HepG2 (cell line): Measurements from ENCODE around the gene CFAP46. TPM values are rescaled to one million over a fixed set of nuclear protein-coding genes. Genes with fewer than 3 reads are reported as not detected.

Experiments
- ATAC-seq: fragments of 200-7000 bp; cut with Tn5 transposase; 3 replicates; pipeline ENCODE4 v1.9.1; 2020; ENCODE audit warnings: mild to moderate bottlenecking, moderate library complexity
- BruUV-seq: library from RNA; stranded (reverse); fragments of 400-500 nt; replicated peaks from 2 replicates; lab custom pipeline; 2021; lab: Mats Ljungman, UMichigan
- CTCF ChIA-PET: fragments of 300-600 bp; formaldehyde crosslinking; extraction: SDS; loops from one replicate; lab custom pipeline; 2021; ENCODE audit warnings: low total read pairs, inconsistent platforms, low intra/inter-chr PET ratio; lab: Yijun Ruan, JAX
- POLR2A ChIA-PET: fragments of 350-600 bp; sonication (Branson Sonifier 250); formaldehyde crosslinking; loops from one replicate; lab custom pipeline; 2020; ENCODE audit warnings: antibody characterized with exemption, inconsistent platforms; lab: Yijun Ruan, JAX
- DNase-seq: peaks from one replicate; pipeline ENCODE4 v3.0.0-alpha.2; 2015; ENCODE audit warnings: low spot score
- FAIRE-seq: peaks from 3 replicates; lab custom pipeline; 2011; peaks lifted over from hg19 to GRCh38; lab: Jason Lieb, UNC
- H2AFZ ChIP-seq: one replicate; pipeline ENCODE4 v1.6.1; 2011; ENCODE audit warnings: low read length, inconsistent platforms
- H3K27ac ChIP-seq: fragments of 300-600 bp; 3 replicates; pipeline ENCODE4 v1.8.0; 2011; ENCODE audit warnings: mixed run types, mild to moderate bottlenecking, mixed read lengths, low read length, inconsistent platforms; ENCODE audit not compliant: insufficient read depth; ENCODE audit errors: extremely low read length
- H3K27me3 ChIP-seq, 2 experiments: fragments of 200-600 bp in 1 of 2; 2 replicates in 1 of 2; 3 replicates in 1 of 2; pipeline versions ENCODE4 v1.6.0 to v1.8.0; 2011; ENCODE audit warnings: low read length in 2 of 2, mild to moderate bottlenecking in 2 of 2, moderate library complexity in 2 of 2, inconsistent platforms in 1 of 2; ENCODE audit not compliant: insufficient read depth in 2 of 2, control insufficient read depth in 1 of 2
- H3K36me3 ChIP-seq, 2 experiments: fragments of 200-600 bp in 1 of 2; replicated peaks in 1 of 2; 2 replicates in 1 of 2; 3 replicates in 1 of 2; pipeline versions ENCODE4 v1.5.1 to v1.8.0; 2011; ENCODE audit warnings: low read length in 2 of 2, inconsistent platforms in 1 of 2; ENCODE audit not compliant: insufficient read depth in 2 of 2, control insufficient read depth in 1 of 2
- H3K4me1 ChIP-seq: 2 replicates; pipeline ENCODE4 v1.5.1; 2012; ENCODE audit warnings: low read length, inconsistent platforms; ENCODE audit not compliant: insufficient read depth
- H3K4me2 ChIP-seq: 2 replicates; pipeline ENCODE4 v1.6.0; 2011; ENCODE audit warnings: low read depth, low read length, inconsistent platforms
- H3K4me3 ChIP-seq, 3 experiments: fragments of 200-600 bp in 1 of 3; sonication (generic), shearing (Covaris generic) in 1 of 3; replicated peaks in 1 of 3; 2 replicates each; pipeline ENCODE4 v1.5.1; 2011 to 2016; ENCODE audit warnings: low read length in 3 of 3, inconsistent platforms in 2 of 3, low read depth in 2 of 3, mild to moderate bottlenecking in 2 of 3, control low read depth in 1 of 3, mixed read lengths in 1 of 3; ENCODE audit not compliant: insufficient read depth in 1 of 3
- H3K79me2 ChIP-seq: one replicate; pipeline ENCODE4 v1.6.1; 2011; ENCODE audit warnings: low read length, inconsistent platforms; ENCODE audit not compliant: insufficient read depth
- H3K9ac ChIP-seq: 2 replicates; pipeline ENCODE4 v1.6.0; 2011; ENCODE audit warnings: mild to moderate bottlenecking, low read depth, low read length, inconsistent platforms; ENCODE audit not compliant: insufficient read depth
- H3K9me3 ChIP-seq: 2 replicates; pipeline ENCODE4 v1.5.1; 2012; ENCODE audit warnings: mild to moderate bottlenecking, low read length
- H4K20me1 ChIP-seq: 2 replicates; pipeline ENCODE4 v1.6.0; 2011; ENCODE audit warnings: inconsistent platforms, mild to moderate bottlenecking, low read length, moderate library complexity; ENCODE audit not compliant: insufficient read depth
- ARNTL ChIP-seq: sonication (generic); formaldehyde crosslinking; IDR thresholded peaks from 2 replicates; pipeline ENCODE4 v1.4.0; 2020; ENCODE audit warnings: mild to moderate bottlenecking, missing genetic modification reagents
- BRCA1 ChIP-seq: sonication (generic); formaldehyde crosslinking; IDR thresholded peaks from 2 replicates; pipeline ENCODE4 v1.4.0; 2020; ENCODE audit warnings: missing genetic modification reagents
- FOSL1 ChIP-seq: sonication (generic); formaldehyde crosslinking; IDR thresholded peaks from 2 replicates; pipeline ENCODE4 v1.9.0; 2021; ENCODE audit warnings: missing genetic modification reagents, borderline replicate concordance
- FOXO4 ChIP-seq: sonication (generic); formaldehyde crosslinking; conservative IDR thresholded peaks from 2 replicates; pipeline ENCODE4 v1.8.1; 2023; ENCODE audit warnings: missing genetic modification reagents
- SNAPC2 ChIP-seq: sonication (generic); formaldehyde crosslinking; IDR thresholded peaks from 2 replicates; pipeline ENCODE4 v1.8.1; 2022; ENCODE audit warnings: mild to moderate bottlenecking, missing genetic modification reagents
- TGIF2 ChIP-seq: IDR thresholded peaks from 2 replicates; pipeline ENCODE4 v1.6.1; 2016; ENCODE audit warnings: control low read depth, missing compliant biosample characterization
- ZBED4 ChIP-seq: sonication (generic); formaldehyde crosslinking; IDR thresholded peaks from 2 replicates; pipeline ENCODE4 v1.4.0; 2020; ENCODE audit warnings: missing genetic modification reagents, borderline replicate concordance
- ZNF235 ChIP-seq: sonication (generic); formaldehyde crosslinking; IDR thresholded peaks from 2 replicates; pipeline ENCODE4 v1.8.1; 2023; ENCODE audit warnings: mild to moderate bottlenecking, missing genetic modification reagents, borderline replicate concordance
- ZNF326 ChIP-seq: sonication (generic); formaldehyde crosslinking; IDR thresholded peaks from 2 replicates; pipeline ENCODE4 v1.4.0; 2020; ENCODE audit warnings: missing genetic modification reagents, borderline replicate concordance
- ZNF501 ChIP-seq: sonication (generic); formaldehyde crosslinking; IDR thresholded peaks from 2 replicates; pipeline ENCODE4 v1.5.1; 2020; ENCODE audit warnings: mild to moderate bottlenecking, moderate library complexity, missing genetic modification reagents
- ZNF572 ChIP-seq: sonication (generic); formaldehyde crosslinking; IDR thresholded peaks from 2 replicates; pipeline ENCODE4 v1.5.1; 2020; ENCODE audit warnings: mild to moderate bottlenecking, missing genetic modification reagents
- ZNF816 ChIP-seq: sonication (generic); formaldehyde crosslinking; IDR thresholded peaks from 2 replicates; pipeline ENCODE4 v1.8.0; 2022; ENCODE audit warnings: missing genetic modification reagents, mild to moderate bottlenecking, borderline replicate concordance
- WGBS: methylation state at CpG from one replicate; pipeline ENCODE4 v1.1.6; 2017; ENCODE audit warnings: low lambda C conversion rate; 5-methylcytosine and 5-hydroxymethylcytosine counted together
- in situ Hi-C: cut with HindIII; loops from 2 replicates; pipeline ENCODE4 v1.10.0; 2017; ENCODE audit warnings: low pct_unique_long_range_greater_than_20kb; ENCODE audit not compliant: extremely low pct_ligation_motif_present
- intact Hi-C: fragments of 100-400 bp; cut with micrococcal nuclease; formaldehyde crosslinking; loops from one replicate; pipeline ENCODE4 v1.10.0; 2022; ENCODE audit not compliant: unreplicated experiment
- polyA plus RNA-seq, 8 experiments: library from polyadenylated mRNA; depleted of rRNA in 3 of 8; stranded (reverse) in 7 of 8; unstranded in 1 of 8; fragments of >200 nt; fragmentation: Illumina TruSeq in 4 of 8; extraction: Trizol in 4 of 8; gene quantifications; 2 replicates each; pipeline versions ENCODE4 v1.2.1 to v1.2.3, GENCODE V29; 2011 to 2016; ENCODE audit warnings: low read depth in 4 of 8, missing spikeins in 1 of 8, mixed read lengths in 1 of 8; ENCODE audit not compliant: insufficient read depth in 1 of 8
- total RNA-seq, 5 experiments: library from RNA; depleted of rRNA; stranded (reverse); fragments of >200 nt; fragmentation: Illumina TruSeq; extraction: Trizol; gene quantifications; 2 replicates each; pipeline ENCODE4 v1.2.3, GENCODE V29; 2016; ENCODE audit warnings: low read depth in 1 of 5
- TF ChIP-seq, protein P1 (sequence below): sonication (generic); formaldehyde crosslinking; IDR thresholded peaks from 2 replicates; pipeline ENCODE4 v1.4.0; 2020; ENCODE audit warnings: missing genetic modification reagents
- TF ChIP-seq, protein P2 (sequence below): sonication (generic); formaldehyde crosslinking; IDR thresholded peaks from 2 replicates; pipeline ENCODE4 v1.9.0; 2022; ENCODE audit warnings: missing genetic modification reagents, mild to moderate bottlenecking, borderline replicate concordance

Gene CFAP46
- total and polyA plus RNA-seq, 2 of the 13 experiments (the other 11 are each of a cell fraction or from before 2014, with no cell fraction given): 0.24 to 0.84 TPM

- TF ChIP-seq, protein P1, sequence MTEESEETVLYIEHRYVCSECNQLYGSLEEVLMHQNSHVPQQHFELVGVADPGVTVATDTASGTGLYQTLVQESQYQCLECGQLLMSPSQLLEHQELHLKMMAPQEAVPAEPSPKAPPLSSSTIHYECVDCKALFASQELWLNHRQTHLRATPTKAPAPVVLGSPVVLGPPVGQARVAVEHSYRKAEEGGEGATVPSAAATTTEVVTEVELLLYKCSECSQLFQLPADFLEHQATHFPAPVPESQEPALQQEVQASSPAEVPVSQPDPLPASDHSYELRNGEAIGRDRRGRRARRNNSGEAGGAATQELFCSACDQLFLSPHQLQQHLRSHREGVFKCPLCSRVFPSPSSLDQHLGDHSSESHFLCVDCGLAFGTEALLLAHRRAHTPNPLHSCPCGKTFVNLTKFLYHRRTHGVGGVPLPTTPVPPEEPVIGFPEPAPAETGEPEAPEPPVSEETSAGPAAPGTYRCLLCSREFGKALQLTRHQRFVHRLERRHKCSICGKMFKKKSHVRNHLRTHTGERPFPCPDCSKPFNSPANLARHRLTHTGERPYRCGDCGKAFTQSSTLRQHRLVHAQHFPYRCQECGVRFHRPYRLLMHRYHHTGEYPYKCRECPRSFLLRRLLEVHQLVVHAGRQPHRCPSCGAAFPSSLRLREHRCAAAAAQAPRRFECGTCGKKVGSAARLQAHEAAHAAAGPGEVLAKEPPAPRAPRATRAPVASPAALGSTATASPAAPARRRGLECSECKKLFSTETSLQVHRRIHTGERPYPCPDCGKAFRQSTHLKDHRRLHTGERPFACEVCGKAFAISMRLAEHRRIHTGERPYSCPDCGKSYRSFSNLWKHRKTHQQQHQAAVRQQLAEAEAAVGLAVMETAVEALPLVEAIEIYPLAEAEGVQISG (CRISPR knock-in tag): no peak
- TF ChIP-seq ZNF501 (CRISPR knock-in tag): no peak
- TF ChIP-seq ZNF572 (CRISPR knock-in tag): no peak
- no peak for TF ChIP-seq SNAPC2
- TF ChIP-seq TGIF2 (CRISPR knock-in tag): no peak
Observed at GRCh38 chr10:132981746-132982145, 39.4 kb upstream of the CFAP46 start (continued).

- Histone ChIP-seq H3K4me3 (no peak overlapping the region), H2AFZ (no peak overlapping the region), H3K27ac (no peak overlapping the region), H3K27me3 (peaks cover 13 to 64% of the 10 kb centered on the region in 2 experiments; a peak in 4 of 5 replicates), H3K36me3 (no peaks in the 10 kb centered on the region), H3K4me1 (no peaks in the 10 kb centered on the region), H4K20me1 (0 out of 2 replicates have a peak, but pooled peaks cover 9% of the 10 kb centered on the region), H3K9ac (no peak overlapping the region), H3K9me3 (no peaks in the 10 kb centered on the region), H3K4me2 (no peak overlapping the region), H3K79me2 (no peaks in the 10 kb centered on the region)
- CTCF ChIA-PET: no interaction called here
- DNase-seq: no peak
- BruUV-seq: no TSS peak
- FAIRE-seq: no peak
- intact Hi-C loops: no loop called here
- POLR2A ChIA-PET: no interaction called here
- ATAC-seq: no peak
- in situ Hi-C loops: no loop called here
- WGBS: 30% methylated on average over 2 of the region's 17 CpGs
- TF ChIP-seq ZNF235 (CRISPR knock-in tag) (no peak), ARNTL (CRISPR knock-in tag) (no peak), FOXO4 (CRISPR knock-in tag) (no peak), BRCA1 (no peak), ZBED4 (CRISPR knock-in tag) (no peak), FOSL1 (CRISPR knock-in tag) (no peak), ZNF326 (CRISPR knock-in tag) (no peak), ZNF816 (CRISPR knock-in tag) (no peak)
- TF ChIP-seq, protein P2, sequence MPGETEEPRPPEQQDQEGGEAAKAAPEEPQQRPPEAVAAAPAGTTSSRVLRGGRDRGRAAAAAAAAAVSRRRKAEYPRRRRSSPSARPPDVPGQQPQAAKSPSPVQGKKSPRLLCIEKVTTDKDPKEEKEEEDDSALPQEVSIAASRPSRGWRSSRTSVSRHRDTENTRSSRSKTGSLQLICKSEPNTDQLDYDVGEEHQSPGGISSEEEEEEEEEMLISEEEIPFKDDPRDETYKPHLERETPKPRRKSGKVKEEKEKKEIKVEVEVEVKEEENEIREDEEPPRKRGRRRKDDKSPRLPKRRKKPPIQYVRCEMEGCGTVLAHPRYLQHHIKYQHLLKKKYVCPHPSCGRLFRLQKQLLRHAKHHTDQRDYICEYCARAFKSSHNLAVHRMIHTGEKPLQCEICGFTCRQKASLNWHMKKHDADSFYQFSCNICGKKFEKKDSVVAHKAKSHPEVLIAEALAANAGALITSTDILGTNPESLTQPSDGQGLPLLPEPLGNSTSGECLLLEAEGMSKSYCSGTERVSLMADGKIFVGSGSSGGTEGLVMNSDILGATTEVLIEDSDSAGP (CRISPR knock-in tag): no peak
Observed at GRCh38 chr10:132981173-132981555, 38.8 kb upstream of the CFAP46 start.
